ENCODE results near the gene PUS1. TPM values are rescaled to one million over a fixed set of nuclear protein-coding genes. Genes with fewer than 3 reads are reported as not detected.

Gene PUS1
- total and polyA plus RNA-seq, 9 of the 15 experiments (the other 6 are each of a cell fraction or from before 2014, with no cell fraction given) = 1.9 to 90.8 (median 30.0) TPM

- TF ChIP-seq VEZF1 (CRISPR knock-in tag; IDR thresholded peaks at IDR 0.05) = peak; percentile 94
- TF ChIP-seq DIDO1 (tag; IDR thresholded peaks at IDR 0.05; ENCODE audit: low read depth) = 0 out of 2 replicates have a peak, but pooled peaks have one; percentile 36
- no peak for TF ChIP-seq ZNF436 (CRISPR knock-in tag; IDR thresholded peaks at IDR 0.05)
- 0 out of 2 replicates have a peak, but pooled peaks have one; percentile 6 for TF ChIP-seq SMC3 (conservative IDR thresholded peaks at IDR 0.05; ENCODE audit: insufficient read depth, low read depth, low read length)
- no peak for TF ChIP-seq RFX7 (CRISPR knock-in tag; IDR thresholded peaks at IDR 0.05)
- no peak for TF ChIP-seq MBD1 (CRISPR knock-in tag; IDR thresholded peaks at IDR 0.05)
- TF ChIP-seq RAD51 (IDR thresholded peaks at IDR 0.05; ENCODE audit: borderline replicate concordance, low read depth) = peak; percentile 74
- no peak for TF ChIP-seq CGGBP1 (CRISPR knock-in tag; IDR thresholded peaks at IDR 0.05)
- TF ChIP-seq ZFPM2 (CRISPR knock-in tag; IDR thresholded peaks at IDR 0.05) = no peak
- TF ChIP-seq POLR2AphosphoS2 (IDR thresholded peaks at IDR 0.05; ENCODE audit: low read length) = no peak
- TF ChIP-seq KHSRP (IDR thresholded peaks at IDR 0.05) = no peak
- no peak for TF ChIP-seq HDGF (IDR thresholded peaks at IDR 0.05)
- 0 out of 2 replicates have a peak, but pooled peaks have one; percentile 27 for TF ChIP-seq ZNF592 (IDR thresholded peaks at IDR 0.05)
- no peak for TF ChIP-seq ZBTB49 (CRISPR knock-in tag; IDR thresholded peaks at IDR 0.05; ENCODE audit: borderline replicate concordance)
- no peak for TF ChIP-seq RBM15 (IDR thresholded peaks at IDR 0.05; ENCODE audit: insufficient read depth, low read length)
- TF ChIP-seq ESRRB (CRISPR knock-in tag; IDR thresholded peaks at IDR 0.05; ENCODE audit: borderline replicate concordance) = no peak
- TF ChIP-seq CSDE1 (IDR thresholded peaks at IDR 0.05) = no peak
- no peak for TF ChIP-seq ZBED1 (IDR thresholded peaks at IDR 0.05)
Measured at GRCh38 chr12:131928711-131929580, at the start of gene PUS1 (continued).
